IPS-NIHi11 (cell line): ENCODE results near the gene C19orf85.

Experiments used
- DNase-seq: peaks from one replicate; pipeline ENCODE4 v3.0.0; 2012; ENCODE audit warnings: mixed read lengths, low spot score

Gene C19orf85

DNA sequence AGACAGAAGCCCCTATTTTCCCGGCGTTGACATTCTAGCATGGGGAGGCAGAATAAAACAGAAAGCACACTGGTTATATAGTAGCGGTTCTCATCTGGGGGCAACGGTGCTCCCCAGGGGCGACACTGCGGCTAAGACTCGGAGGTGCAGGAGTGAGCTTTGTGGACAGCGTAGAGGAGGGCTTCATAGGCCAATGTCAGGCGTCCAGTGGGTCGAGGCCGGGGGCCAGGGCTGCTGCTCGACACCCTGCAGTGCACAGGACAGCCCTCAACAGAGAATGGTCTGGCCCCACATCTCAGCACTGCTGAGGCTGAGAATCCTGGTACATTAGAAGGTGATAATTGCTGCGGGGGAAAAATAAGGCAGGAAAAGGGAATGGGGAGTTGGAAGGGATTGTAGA, 13.4 kb upstream of the C19orf85 start:
- DNase-seq, result no peak

DNA sequence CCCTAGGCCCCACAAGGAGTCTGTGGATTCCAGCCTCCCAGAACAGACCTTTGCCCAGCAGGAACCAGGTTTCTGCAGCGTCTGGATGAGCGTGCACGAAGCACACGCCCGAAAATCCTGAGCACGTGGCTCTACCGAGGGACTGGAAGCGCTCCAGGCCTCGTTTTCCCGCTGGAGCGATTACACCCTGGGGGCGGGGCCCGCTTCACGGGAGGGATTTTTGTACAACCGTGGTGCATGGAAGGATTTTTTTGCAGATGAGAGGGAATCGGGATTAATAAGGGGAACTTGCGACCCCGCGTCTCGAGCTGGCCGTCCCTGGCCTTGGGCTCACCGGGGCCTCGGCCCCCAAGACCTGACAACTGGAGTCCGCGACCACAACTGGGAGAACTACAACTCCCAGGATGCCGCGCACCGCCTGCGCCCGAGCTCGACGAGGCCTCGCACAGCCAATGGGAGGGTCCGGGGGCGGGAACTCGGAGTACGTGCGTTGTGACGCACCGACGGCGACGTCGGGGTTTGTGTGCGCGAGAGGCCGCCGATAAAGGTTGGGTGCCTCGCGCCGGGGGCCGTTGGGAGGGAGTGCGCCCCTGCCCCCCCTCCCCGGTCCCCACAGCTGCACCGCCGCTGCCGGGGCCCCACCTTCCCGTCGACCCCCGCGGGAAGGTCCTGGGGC, 11.7 kb upstream of the C19orf85 start, which contains the start of gene ZNF628:
Gene ZNF628, plus strand, starts transcription at position 518 of the 676 bp plus-strand sequence. CDS start 3,294 bp downstream, outside the sequence.
- peak; percentile 97 for DNase-seq

DNA sequence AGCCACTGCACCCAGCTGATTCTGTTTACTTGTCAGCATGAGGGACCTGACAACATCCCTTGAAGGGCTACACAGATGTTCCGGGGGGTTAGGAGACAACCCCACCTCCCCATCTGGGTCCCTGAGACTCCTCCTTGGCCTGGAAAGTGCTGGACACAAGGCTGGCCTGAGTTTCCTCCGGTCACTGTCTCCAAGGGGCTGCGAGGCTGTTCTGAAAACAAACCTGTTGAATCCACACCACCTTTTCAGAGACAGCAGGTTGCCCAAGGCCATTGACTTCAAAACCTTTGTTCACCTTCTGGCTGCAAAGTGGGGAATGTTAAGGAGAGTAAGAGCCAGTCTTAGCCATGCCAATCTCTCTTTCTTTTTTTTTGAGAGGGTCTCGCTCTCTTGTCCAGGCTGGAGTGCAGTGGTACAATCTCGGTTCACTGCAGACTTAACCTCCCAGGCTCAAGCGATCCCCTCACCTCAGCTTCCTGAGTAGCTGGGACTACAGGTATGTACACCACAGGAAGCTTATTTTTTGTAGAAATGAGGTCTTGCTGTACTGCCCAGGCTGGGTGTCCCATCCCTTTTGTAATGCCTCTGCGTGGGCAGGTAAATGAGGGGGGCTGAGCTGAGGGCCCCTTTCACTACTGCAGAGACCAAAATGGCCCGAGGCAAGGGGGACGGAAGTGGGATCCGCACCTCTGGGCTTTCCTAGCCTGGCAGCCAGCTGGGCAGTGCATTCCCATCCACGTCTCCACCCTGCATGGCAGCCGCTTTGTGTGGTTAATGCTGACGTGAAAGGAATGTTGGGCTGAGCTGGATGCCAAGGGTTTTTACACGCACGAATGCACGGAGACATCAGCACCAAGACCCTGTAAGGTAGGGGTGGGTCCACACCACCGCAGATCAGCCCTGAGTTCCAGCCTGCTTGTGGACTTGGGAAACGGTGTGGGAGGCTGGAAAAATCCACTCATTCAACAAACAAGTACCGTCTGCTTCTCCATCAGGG, 10.0 kb upstream of the C19orf85 start:
- no peak for DNase-seq

DNA sequence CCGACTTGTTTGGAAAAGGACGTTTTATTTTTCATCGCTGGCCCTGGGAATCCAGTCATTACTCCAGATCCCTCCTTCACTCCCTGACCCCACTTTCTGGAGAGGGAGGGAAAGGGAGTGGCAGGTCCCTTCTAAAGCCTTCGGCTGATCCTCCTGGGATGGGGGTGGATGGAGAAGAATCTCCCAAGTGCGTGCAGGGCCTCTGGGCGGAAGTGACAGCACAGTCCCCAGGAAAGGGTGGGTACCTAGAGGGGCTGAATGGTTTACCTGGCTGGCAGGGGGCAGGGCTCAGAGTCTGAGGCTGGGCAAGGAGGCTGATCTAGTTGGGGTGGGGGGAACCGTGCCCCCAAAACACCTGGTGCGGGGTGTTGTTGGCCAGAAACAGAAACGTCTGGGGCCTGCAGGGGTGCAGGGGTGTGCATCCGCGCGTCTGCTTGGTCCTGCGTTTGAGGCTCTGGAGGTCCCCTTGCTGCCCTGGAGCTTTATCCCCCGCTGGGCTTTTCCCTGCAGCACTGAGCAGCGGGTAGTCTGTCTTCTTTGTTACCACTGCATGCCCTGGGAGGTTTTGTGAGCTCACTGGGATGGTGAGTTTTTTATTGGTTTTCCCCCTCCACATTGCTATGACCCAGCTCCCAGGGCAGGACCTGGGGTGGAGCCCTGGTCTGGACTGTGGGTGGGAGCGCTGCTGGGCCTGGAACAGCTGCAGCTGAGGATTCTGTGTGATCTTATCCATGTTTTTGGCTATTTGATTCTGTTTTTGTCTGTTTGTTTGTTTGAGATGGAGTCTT, 8.9 kb upstream of the C19orf85 start:
- no peak for DNase-seq

DNA sequence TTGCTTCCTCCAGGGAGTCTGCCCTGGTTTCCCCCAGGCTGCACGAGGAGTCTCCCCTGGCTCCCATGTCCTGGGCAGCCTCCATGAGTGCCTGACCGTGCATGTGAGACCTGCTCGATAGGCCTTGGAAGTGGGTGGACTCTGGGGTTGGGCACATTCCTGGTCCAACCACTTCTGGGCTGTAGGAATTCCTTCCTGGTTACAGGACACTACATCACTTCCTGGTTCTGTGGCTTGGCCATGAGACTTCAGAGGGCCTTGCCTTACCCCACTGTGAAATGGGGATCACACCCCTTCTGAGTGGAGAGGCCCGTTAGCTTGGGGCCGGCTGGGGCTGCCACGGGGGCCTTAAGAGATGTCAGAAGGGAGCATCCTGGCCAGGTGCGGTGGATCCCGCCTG, 7.9 kb upstream of the C19orf85 start:
- no peak for DNase-seq

DNA sequence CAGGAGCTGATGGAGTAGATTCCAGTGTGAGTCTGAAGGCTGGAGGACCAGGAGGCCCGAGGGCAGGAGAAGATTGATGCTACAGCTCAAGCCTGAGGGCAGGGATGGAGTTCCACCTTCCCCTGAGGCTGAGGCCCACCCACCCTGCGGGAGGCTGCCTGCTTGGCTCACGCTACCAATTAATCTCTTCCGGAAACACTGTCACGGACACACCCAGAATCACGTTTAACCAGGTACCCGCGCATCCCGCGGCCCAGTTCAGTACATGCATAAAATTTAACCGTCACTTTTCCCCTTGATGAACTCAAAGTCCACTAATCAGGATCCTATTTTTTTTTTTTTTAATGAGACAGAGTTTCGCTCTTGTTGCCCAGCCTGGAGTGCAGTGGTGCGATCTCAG, 6.7 kb upstream of the C19orf85 start:
- no peak for DNase-seq

DNA sequence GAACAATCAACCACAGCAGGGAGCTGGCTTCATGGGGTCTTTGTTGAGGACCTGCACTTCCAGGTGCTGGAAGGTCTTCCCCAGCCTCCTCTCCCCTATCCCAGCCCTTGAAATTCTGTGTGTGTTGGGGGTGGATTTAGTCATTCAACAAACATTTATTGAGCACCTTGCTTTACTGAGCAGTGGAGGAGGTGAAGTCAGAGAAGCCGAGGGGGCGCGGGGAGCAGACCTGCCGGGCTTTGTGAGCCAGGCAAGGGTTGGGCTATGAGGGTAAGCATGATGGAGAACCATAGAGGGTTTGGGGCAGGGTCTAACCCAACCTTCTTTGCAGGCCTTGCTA, 3.5 kb upstream of the C19orf85 start:
- no peak for DNase-seq

DNA sequence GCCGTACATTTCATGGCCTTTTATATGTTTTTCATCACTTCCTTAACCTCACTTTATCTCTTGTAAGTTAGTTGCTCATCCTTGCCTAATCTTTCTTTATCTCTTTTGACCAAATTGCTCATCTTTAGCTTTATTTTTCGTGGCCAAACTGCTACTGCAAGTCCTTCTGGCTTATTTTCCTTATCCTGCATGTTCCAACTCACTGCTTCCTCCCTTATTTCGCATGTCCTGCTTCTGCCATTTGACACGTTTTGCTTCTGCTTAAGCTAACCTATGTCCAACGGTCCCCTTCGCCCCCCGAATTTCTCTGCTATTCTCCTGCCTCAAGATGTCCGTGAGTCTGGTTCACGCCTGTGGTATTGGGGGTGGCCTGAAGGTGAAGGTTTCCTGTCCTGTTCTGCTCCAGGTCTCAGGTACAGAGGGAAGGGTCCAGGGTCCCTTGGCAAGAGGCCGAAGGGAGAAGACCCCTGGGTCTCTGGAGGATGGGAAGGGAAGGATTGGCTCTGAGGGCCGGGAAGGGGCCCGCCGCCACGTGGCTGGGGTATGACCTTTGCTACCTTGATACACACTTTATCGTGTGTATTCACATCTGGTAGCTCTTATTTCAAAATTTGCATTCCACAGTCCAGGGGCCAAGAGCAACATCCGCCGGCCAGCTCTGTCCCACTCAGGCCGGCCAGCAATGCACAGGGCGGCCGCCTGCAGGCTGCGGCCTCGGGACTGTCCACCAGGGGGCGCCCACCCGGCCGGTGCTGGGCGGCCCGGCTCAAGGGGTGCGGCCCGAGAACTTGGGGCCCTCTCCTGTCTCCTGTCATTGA, 2.9 kb upstream of the C19orf85 start:
- peak; percentile 84 for DNase-seq

DNA sequence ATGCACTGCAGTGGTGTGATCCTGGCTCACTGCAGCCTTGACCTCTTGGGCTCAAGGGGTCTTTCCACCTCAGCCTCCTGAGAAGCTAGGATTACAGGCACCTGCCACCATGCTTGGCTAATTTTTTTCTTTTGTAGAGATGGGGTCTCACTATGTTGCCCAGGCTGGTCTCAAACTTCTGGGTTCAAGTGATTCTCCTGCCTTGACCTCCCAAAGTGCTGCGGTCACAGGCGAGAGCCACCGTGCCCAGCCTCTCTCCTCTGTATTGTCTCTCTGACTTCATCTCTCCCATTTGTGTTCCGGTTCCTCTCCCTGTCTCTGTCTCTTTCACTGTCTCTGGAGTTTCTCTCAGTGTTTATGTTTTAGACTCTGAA, 1.7 kb upstream of the C19orf85 start:
- no peak for DNase-seq

DNA sequence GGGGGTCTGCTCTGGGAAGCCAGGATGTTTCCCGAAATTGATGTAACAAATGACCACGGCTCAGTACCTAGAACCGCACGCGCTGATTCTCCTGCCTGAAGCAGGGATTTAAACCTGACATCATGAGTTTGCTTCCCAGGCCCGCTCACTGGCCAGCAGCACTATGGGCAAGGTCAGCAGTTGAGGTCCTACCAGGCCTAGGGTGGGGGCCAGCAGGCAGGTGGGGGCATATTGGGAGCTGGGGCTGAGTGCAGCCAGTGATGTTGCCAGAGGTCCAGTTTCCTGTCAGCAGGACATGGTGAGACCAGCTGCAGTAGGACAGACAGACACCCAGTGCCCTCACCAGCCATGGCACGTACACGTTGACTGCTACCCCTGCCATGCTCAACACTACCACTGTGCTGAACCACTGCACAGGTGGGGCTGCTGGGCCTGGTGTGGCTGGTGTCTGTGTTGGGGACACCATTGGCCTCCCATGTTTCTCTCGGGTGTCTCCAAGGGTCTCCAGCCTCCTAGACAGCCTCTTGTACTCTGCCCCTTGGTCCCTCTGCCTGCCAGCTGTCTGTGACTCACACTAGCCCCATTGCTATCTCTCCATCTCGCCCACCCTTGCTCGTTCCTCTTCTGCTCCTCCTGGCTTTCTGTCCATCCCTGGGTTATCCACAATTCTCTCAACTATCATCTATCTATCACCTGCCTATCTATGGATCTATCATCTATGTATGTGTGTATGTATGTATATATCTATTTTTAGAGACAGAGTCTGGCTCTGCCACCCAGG, 1.1 kb upstream of the C19orf85 start:
- DNase-seq, result no peak

DNA sequence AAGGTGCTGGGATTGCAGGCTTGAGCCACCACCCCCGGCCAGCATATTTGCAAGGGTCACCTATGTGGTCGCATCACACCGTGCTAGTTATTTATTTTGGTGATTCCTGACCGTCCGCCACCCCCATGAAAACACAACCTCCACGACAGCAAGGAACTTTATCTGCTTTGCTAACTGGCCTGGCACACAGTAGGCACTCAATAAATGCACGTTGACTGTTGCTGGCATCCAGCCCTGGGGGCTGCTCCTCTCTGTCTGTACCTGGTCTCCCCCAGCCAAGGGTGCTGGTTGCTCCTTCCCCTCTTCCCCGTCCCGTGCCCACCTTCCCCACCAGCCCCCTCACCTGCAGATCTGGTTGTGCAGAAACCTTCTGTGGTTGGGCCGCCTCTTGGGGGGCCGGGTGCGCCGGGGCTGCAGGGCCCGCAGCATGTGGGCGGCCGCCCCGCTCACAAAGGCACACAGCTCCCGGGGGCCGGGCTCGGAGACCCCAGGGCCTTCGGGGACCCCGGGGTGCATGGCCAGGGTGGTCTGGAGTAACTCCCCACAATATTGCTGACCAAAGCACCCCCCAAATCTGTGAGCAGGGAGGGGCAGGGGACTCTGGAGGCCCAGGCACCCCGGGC, 401 bp downstream of the C19orf85 start:
- DNase-seq, result no peak

DNA sequence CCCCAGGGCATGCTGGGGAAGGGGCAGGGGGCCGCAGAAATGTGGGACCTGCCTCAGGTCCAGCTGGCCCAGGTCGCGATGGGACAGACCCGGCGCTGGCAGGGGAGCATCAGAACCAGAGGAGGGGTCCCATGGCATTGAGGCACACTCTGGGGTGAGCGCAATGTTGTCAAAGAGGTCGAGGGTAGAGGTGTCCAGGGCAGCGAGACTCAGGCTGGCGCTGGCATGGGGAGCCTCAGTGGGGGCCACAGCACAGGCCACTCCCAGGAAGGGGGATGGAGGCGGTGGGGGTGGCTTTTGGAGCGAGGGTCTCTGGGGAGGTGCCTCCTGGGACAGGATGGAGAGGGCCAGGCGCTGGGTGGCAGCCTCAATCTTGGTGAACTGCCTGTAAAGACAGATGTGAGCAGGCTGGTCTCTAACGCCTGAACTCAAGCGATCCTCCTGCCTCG, 944 bp downstream of the C19orf85 start:
- DNase-seq, result no peak

DNA sequence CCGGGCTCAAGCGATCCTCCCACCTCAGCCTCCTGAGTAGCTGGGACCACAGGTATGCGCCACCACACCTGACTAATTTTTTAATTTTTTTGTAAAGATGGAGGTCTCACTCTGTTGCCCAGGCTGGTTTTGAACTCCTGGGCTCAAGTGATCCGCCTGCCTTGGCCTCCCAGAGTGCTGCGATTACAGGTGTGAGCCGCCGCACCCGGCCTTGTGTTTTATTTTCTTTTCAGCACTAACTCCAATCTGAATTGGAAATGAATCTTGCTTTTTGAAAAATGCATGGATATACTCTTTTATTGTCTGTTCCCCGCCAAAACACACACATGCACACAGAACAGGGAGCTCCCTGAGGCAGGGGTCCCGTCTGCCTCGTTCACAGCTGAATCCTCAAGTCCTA, 1.8 kb downstream of the C19orf85 start:
- no peak for DNase-seq

DNA sequence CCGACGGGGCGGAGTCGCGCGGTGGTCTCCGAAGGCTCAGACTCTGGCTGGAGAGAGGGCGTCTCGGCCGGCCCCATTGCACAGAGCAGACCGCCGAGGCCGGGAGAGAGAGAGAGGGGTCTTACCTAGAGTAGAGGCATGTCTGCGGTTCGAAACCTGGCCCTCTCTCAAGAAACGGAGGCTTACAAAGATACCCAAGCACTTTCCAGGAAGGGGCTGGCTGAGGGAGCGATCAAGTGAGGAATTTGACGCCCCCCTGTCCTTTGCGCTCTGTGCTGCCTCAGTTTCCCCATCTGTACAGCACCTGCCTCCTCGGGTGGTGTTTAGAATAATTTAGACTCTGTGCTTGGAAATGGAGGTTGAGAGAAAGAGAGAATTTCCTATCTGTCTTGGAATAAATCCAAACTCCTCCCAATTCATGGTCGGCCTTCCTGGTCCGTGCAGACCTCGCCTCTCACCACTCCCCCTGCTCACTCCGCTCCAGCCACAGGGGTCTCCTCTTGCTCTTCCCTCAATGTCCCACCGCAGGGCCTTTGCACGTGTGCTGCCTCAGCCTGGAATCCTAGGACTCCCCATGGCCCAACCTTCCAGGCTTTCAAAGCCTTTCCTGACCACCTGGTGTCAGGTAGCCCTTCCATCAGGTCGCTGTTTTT, 2.5 kb downstream of the C19orf85 start:
- DNase-seq, result no peak

DNA sequence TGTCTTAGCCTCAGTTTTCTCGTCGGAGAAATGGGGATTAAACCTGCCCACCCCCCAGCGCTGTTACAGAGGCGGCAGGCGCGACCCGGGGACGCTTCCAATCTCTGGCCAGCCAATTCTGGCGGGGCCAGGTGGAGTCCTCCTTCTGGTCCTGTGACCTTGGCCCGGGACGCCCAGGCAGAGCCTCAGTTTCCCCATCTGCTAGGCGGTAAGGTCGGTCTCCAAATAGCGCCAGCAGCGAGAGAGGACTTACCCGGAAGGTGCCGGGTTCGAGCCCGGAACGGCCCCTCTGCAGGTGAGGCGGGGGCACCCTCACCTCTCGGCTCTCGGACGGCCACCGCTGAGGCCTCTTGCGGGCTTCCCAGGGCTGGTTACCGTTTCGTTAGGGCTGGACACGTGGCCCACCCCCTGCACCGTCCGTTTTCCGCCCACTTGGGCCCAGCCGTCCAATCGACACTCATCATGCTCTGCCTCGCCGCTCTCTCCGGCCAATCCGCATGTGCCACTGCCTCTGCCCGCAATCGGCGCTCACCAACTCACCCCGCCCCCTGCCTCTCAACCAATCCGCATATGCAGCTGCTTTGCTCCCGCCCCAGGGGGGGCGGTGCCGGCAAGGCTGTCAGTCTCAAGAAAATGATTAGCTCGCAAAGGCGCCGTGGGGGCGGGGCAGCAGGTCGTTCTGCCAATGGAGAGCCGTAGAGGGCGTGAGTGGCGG, 3.1 kb downstream of the C19orf85 start, which contains the start of gene ISOC2:
Gene ISOC2, minus strand, starts transcription at position 384 of the 715 bp plus-strand sequence. CDS start 5,156 bp downstream, outside the sequence.
- peak; percentile 94 for DNase-seq

DNA sequence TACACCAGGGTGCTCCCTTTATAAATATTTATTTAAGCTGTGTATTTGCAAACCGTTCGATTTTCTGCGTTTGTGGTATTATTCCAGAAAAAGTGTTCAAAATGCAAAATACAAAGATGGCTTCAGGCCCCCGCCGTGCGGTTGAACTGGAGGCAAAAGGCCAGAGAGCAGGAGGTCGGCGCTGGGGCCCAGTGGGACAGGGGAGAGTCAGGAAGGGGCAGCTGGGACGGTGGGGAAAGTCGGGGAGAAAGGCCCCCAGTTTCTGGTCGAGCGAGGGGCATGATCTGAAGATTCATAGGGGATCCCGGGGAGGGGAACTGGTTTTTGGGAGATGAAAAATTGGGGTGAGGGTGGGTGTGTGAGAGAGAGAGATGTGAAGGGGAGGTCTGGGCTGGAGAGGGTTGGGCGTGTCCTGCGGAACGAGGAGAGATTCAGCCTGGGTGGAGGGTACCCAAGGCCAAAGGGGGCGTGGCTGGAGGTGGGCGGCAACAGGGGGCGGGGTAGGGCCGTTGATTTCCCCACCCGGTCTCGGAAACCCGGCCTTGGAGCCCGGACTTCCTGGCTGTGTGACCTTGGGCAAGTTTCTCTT, 3.8 kb downstream of the C19orf85 start:
- peak; percentile 84 for DNase-seq

DNA sequence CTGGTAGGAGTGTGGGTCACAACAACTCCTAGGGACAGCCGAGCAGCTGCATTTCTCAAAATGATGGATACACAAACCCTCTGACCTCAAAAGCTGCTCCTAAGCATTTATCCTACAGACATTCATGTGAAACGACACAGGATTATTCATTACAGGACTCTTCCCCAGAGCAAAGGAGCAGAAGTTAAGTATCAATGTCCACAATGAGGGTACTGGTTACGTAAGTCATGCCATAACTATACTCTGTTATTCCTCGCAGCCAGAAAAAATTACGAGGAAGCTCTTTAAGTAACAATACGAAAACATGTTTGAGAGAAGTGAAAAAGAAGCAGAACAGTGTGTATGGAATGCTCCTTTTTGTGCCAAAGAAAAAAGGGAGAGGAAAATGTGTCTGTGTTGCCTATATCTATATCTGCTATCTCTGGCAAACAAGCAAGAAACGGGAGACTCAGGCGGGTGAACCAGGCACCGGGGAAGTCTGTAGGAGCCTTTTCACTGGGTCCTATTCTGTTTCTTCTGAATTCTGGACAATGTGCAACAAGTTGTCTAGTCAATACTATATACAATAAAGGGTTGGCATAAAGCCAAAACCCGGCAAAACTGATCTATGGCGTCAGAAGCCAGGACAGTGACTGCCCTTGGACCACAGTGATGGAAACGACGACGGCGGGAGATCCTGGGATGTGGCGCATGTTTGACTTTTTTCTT, 4.4 kb downstream of the C19orf85 start:
- no peak for DNase-seq

DNA sequence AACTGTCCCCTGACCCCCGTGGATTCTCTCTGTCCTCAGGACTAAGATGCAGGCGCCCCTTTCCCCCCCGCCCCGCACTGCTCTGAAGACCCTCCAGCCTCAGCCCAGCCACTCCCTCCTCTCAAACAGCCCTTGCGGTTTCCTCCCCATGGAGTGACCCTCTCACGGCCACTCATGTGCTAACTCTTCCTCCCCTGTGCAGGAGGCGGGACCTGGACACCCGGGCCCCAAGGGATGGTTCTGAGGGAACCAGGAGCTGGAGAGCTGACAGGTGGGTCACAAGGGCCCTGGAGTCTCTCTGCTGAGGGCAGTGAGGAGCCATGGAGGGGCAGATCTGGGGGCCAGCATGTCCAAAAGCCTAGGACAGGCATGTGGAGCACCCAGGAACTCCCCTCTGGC, 5.0 kb downstream of the C19orf85 start:
- no peak for DNase-seq
